K562 (cell line): ENCODE measurements around the gene TFF1. TPM values are rescaled to one million over a fixed set of nuclear protein-coding genes. Genes with fewer than 3 reads are reported as not detected.

Experiments used
- ATAC-seq: fragments of 200-7000 bp; cut with Tn5 transposase; 3 replicates; pipeline ENCODE4 v1.9.1; 2020; ENCODE audit warnings: moderate library complexity
- BruUV-seq: library from RNA; stranded (reverse); fragments of 400-500 nt; replicated peaks from 2 replicates; lab custom pipeline; 2021; lab: Mats Ljungman, UMichigan
- CTCF ChIA-PET: fragments of 300-600 bp; formaldehyde crosslinking; extraction: SDS; loops from one replicate; lab custom pipeline; 2021; ENCODE audit warnings: low intra/inter-chr PET ratio; lab: Yijun Ruan, JAX
- POLR2A ChIA-PET: fragments of 300-600, 350-650 bp; sonication (Branson Sonifier 250); formaldehyde crosslinking; extraction: SDS; loops from one replicate; lab custom pipeline; 2021; ENCODE audit warnings: antibody characterized with exemption, inconsistent platforms; lab: Yijun Ruan, JAX
- DNase-seq, 4 experiments: peaks; one replicate each; pipeline versions ENCODE4 v3.0.0 to v3.0.0-alpha.2; 2011 to 2018; ENCODE audit warnings: low spot score in 3 of 4, mixed read lengths in 3 of 4; ENCODE audit errors: extremely low read depth in 1 of 4
- FAIRE-seq: peaks from 2 replicates; lab custom pipeline; 2011; peaks lifted over from hg19 to GRCh38; lab: Jason Lieb, UNC
- H2AFZ ChIP-seq: 2 replicates; pipeline ENCODE4 v1.6.0; 2011; ENCODE audit warnings: low read depth, low read length, control low read depth, inconsistent platforms
- H3K27ac ChIP-seq: fragments of 200-600 bp; 3 replicates; pipeline ENCODE4 v1.8.0; 2011; ENCODE audit warnings: low read depth, mild to moderate bottlenecking, control low read depth, inconsistent platforms, low read length, moderate library complexity, mixed read lengths; ENCODE audit errors: extremely low read depth
- H3K27me3 ChIP-seq, 2 experiments: fragments of 300-600 bp in 1 of 2; 2 replicates in 1 of 2; 3 replicates in 1 of 2; pipeline versions ENCODE4 v1.6.0 to v1.8.0; 2011; ENCODE audit warnings: inconsistent platforms in 2 of 2, low read length in 2 of 2, mild to moderate bottlenecking in 1 of 2, mixed read lengths in 1 of 2, moderate library complexity in 1 of 2; ENCODE audit not compliant: control insufficient read depth in 2 of 2, insufficient read depth in 2 of 2
- H3K36me3 ChIP-seq: fragments of 300-600 bp; 3 replicates; pipeline ENCODE4 v1.8.0; 2011; ENCODE audit warnings: mild to moderate bottlenecking, low read length, inconsistent platforms; ENCODE audit not compliant: control insufficient read depth, insufficient read depth
- H3K4me1 ChIP-seq, 2 experiments: fragments of 200-600 bp in 1 of 2; replicated peaks in 1 of 2; 2 replicates in 1 of 2; 3 replicates in 1 of 2; pipeline versions ENCODE4 v1.5.1 to v1.8.0; 2011; ENCODE audit warnings: inconsistent platforms in 2 of 2, low read length in 2 of 2, mild to moderate bottlenecking in 1 of 2, mixed read lengths in 1 of 2, moderate library complexity in 1 of 2; ENCODE audit not compliant: control insufficient read depth in 2 of 2, insufficient read depth in 2 of 2
- H3K4me2 ChIP-seq: 2 replicates; pipeline ENCODE4 v1.6.1; 2011; ENCODE audit warnings: low read length, control low read depth, inconsistent platforms, mixed read lengths; ENCODE audit not compliant: insufficient read depth
- H3K4me3 ChIP-seq: fragments of 200-600 bp; sonication (generic), shearing (Covaris generic); 2 replicates; pipeline ENCODE4 v1.5.1; 2016; ENCODE audit warnings: control low read depth, inconsistent platforms
- H3K79me2 ChIP-seq: fragments of 200-600 bp; 3 replicates; pipeline ENCODE4 v1.8.0; 2011; ENCODE audit warnings: low read length, inconsistent platforms; ENCODE audit not compliant: control insufficient read depth, insufficient read depth
- H3K9ac ChIP-seq, 2 experiments: 2 replicates each; pipeline versions ENCODE4 v1.6.0 to v1.6.1; 2011; ENCODE audit warnings: low read depth in 2 of 2, low read length in 2 of 2, control low read depth in 1 of 2, inconsistent platforms in 1 of 2, mild to moderate bottlenecking in 1 of 2, mixed read lengths in 1 of 2; ENCODE audit not compliant: insufficient read depth in 1 of 2
- H3K9me1 ChIP-seq: one replicate; pipeline ENCODE4 v1.6.0; 2011; ENCODE audit warnings: inconsistent platforms, mild to moderate bottlenecking, low read length, moderate library complexity; ENCODE audit not compliant: control insufficient read depth, insufficient read depth
- H3K9me3 ChIP-seq: replicated peaks from 2 replicates; pipeline ENCODE4 v1.5.1; 2011; ENCODE audit warnings: low read depth, low read length, inconsistent platforms; ENCODE audit not compliant: control insufficient read depth, insufficient read depth
- H4K20me1 ChIP-seq: replicated peaks from 2 replicates; pipeline ENCODE4 v1.6.1; 2011; ENCODE audit warnings: low read length, inconsistent platforms, mixed read lengths; ENCODE audit not compliant: control insufficient read depth, insufficient read depth
- ASH1L ChIP-seq: fragments of 450-650 bp; IDR thresholded peaks from 2 replicates; pipeline ENCODE4 v1.6.1; 2018; ENCODE audit warnings: borderline replicate concordance, mild to moderate bottlenecking, low read depth; ENCODE audit not compliant: partially characterized antibody
- ELF1 ChIP-seq: fragments of 200-800 bp; sonication (Bioruptor generic); IDR thresholded peaks from 2 replicates; pipeline ENCODE4 v1.6.1; 2016; ENCODE audit warnings: missing genetic modification characterization, missing compliant biosample characterization
- MXI1 ChIP-seq: IDR thresholded peaks from 2 replicates; pipeline ENCODE4 v1.6.1; 2011; ENCODE audit warnings: low read depth, mild to moderate bottlenecking, improper control_type of control experiment, low read length
- NBN ChIP-seq: fragments of 450-650 bp; IDR thresholded peaks from 2 replicates; pipeline ENCODE4 v1.6.1; 2016; ENCODE audit warnings: low read depth, mild to moderate bottlenecking
- NFE2L1 ChIP-seq: fragments of 450-650 bp; IDR thresholded peaks from 2 replicates; pipeline ENCODE4 v1.6.1; 2016; ENCODE audit warnings: missing genetic modification characterization, low read depth, mild to moderate bottlenecking, missing compliant biosample characterization, moderate library complexity, borderline replicate concordance
- OTX1 ChIP-seq: fragments of 450-650 bp; formaldehyde crosslinking; IDR thresholded peaks from 2 replicates; pipeline ENCODE4 v1.4.0; 2022; ENCODE audit warnings: mild to moderate bottlenecking
- SMARCA5 ChIP-seq: fragments of 450-650 bp; IDR thresholded peaks from 2 replicates; pipeline ENCODE4 v1.6.1; 2016
- ZFPM2 ChIP-seq: fragments of 250-450 bp; sonication (Bioruptor Pico); IDR thresholded peaks from 2 replicates; pipeline ENCODE4 v1.5.1; 2022; ENCODE audit warnings: mild to moderate bottlenecking
- WGBS: fragments of 100-300 bp; shearing (Covaris generic); methylation state at CpG from one replicate; pipeline ENCODE4 v1.1.6; 2016; ENCODE audit warnings: low coverage, mixed read lengths; ENCODE audit not compliant: insufficient coverage; ENCODE audit errors: missing lambda C conversion rate; 5-methylcytosine and 5-hydroxymethylcytosine counted together
- in situ Hi-C: fragments of 300-500 bp; cut with MboI; formaldehyde crosslinking; loops from 4 replicates; pipeline ENCODE4 v1.15.0; 2018; ENCODE audit warnings: inconsistent platforms, mixed read lengths
- intact Hi-C: fragments of 100-400 bp; cut with micrococcal nuclease; formaldehyde crosslinking; loops from 2 replicates; pipeline ENCODE4 v1.14.2; 2022
- polyA plus RNA-seq, 8 experiments: library from polyadenylated mRNA; depleted of rRNA in 4 of 8; stranded (reverse) in 5 of 8; unstranded in 3 of 8; fragments of >200 nt; fragmentation: Nextera tagmentation in 2 of 8; fragmentation: Illumina TruSeq in 1 of 8; extraction: Ambion mirVana in 2 of 8; extraction: Trizol in 1 of 8; gene quantifications; 2 replicates each; pipeline versions ENCODE4 v1.2.1 to v1.2.3, GENCODE V29; 2011 to 2014; ENCODE audit warnings: inconsistent platforms in 1 of 8, missing spikeins in 1 of 8
- total RNA-seq, 7 experiments: library from RNA; depleted of rRNA in 6 of 7; stranded (reverse); fragments of >200 nt in 6 of 7; fragmentation: Illumina TruSeq in 2 of 7; extraction: Trizol in 2 of 7; gene quantifications; 2 replicates each; pipeline versions ENCODE4 v1.2.1 to v1.2.3, GENCODE V29; 2011 to 2021; ENCODE audit warnings: low replicate concordance in 1 of 7
- TF ChIP-seq, protein P1 (sequence below): fragments of 250-450 bp; sonication (Bioruptor Pico); IDR thresholded peaks from 2 replicates; pipeline ENCODE4 v1.8.0; 2022; ENCODE audit warnings: moderate library complexity, mild to moderate bottlenecking, inconsistent platforms
- TF ChIP-seq, protein P2 (sequence below): fragments of 250-450 bp; sonication (Bioruptor Pico); IDR thresholded peaks from 2 replicates; pipeline ENCODE4 v1.6.1; 2021; ENCODE audit warnings: mild to moderate bottlenecking

The TFF1 gene
- total and polyA plus RNA-seq, 9 of the 15 experiments (the other 6 are each of a cell fraction or from before 2014, with no cell fraction given), result 0.31 TPM; not detected in 8

DNA sequence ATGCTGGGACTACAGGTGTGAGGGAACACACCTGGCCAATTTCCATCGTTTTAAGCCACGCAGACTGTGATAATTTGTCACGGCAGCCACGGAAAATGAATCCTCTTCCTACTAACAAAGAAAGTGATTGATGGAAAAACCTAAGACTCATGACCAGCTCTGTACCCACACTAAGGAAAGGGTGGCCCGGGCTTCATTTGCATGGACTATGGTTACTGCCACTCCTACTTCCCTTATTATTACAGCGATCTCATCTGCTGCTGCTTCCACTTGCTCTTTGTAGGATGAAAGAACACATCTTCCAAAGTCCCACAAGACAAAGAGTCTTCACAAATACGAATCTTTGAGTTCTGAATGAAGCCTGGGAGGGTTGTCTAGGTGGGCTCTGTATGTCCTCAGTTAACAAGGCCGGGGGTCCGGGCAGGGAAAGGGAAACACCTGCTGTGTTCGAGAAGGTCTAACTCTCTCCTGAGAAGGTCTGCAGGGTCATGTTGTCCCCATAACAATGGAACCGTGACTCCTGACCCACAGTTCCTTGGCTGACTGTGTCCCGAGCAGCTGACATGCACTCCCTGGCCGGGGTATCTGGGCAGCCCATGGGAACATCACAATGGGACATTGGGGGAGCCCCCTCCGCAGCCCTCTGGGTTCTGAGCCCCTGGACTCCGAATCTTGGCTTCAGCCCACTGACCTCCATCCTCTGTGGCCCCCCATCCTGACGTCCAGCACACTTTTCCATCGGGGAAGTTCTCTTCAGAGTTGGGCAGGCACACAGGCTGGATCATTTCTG, 13.3 kb upstream of the TFF1 start:
- H3K9ac ChIP-seq, result no peak overlapping the region
- DNase-seq (no peak), FAIRE-seq (no peak), ATAC-seq (no peak)
- 2% methylated on average over 17 of the region's 17 CpGs for WGBS
- no peak overlapping the region for H3K4me3 ChIP-seq
- H3K9me1 ChIP-seq, result no peaks in the 10 kb centered on the region
- ChIA-PET CTCF (no interaction called here), POLR2A (no interaction called here)
- H4K20me1 ChIP-seq, result 0 out of 2 replicates have a peak, but pooled peaks cover 2% of the 10 kb centered on the region
- in situ Hi-C loops (loop anchor here (5.0 kb wide), 1 partner anchor 68 kb away; no protein-coding TSS in a partner anchor), intact Hi-C loops (no loop called here)
- H3K4me2 ChIP-seq, result no peak overlapping the region
- no TSS peak for BruUV-seq
- no peaks in the 10 kb centered on the region for H3K9me3 ChIP-seq
- peaks cover 13 to 54% of the 10 kb centered on the region in 2 experiments for H3K27me3 ChIP-seq
- no peaks in the 10 kb centered on the region for H3K36me3 ChIP-seq
- no peak overlapping the region for H2AFZ ChIP-seq
- peaks cover 3 to 6% of the 10 kb centered on the region in 2 experiments; a peak in 3 of 5 replicates for H3K4me1 ChIP-seq
- H3K79me2 ChIP-seq, result no peaks in the 10 kb centered on the region
- TF ChIP-seq ASH1L (no peak), NFE2L1 (no peak), ELF1 (no peak), OTX1 (CRISPR knock-in tag) (no peak), MXI1 (no peak), SMARCA5 (no peak), NBN (no peak), ZFPM2 (no peak)
- TF ChIP-seq, protein P1, sequence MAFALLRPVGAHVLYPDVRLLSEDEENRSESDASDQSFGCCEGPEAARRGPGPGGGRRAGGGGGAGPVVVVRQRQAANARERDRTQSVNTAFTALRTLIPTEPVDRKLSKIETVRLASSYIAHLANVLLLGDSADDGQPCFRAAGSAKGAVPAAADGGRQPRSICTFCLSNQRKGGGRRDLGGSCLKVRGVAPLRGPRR, result no peak
- TF ChIP-seq, protein P2, sequence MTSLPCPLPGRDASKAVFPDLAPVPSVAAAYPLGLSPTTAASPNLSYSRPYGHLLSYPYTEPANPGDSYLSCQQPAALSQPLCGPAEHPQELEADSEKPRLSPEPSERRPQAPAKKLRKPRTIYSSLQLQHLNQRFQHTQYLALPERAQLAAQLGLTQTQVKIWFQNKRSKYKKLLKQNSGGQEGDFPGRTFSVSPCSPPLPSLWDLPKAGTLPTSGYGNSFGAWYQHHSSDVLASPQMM, result no peak
- H3K27ac ChIP-seq, result no peak overlapping the region
